Subcutaneous adipose tissue (tissue), 4 donors: ENCODE measurements around the gene KLHL1. TPM values are rescaled to one million over a fixed set of nuclear protein-coding genes. Genes with fewer than 3 reads are reported as not detected.

Experiments used
- small RNA-seq: library from RNA; depleted of rRNA; stranded (forward); fragments of <200 nt; gene quantifications from one replicate; pipeline ENCODE3, GENCODE V24; 2016
- total RNA-seq, 4 donors: library from RNA; depleted of rRNA; stranded (reverse); fragments of >200 nt; gene quantifications; one replicate each; pipeline ENCODE4 v1.1.0, GENCODE V29; 2016
- TF ChIP-seq, protein P1 (sequence below): fragments of 450-650 bp; IDR thresholded peaks from one replicate; pipeline ENCODE4 v1.5.1; 2016; ENCODE audit warnings: low read depth, mild to moderate bottlenecking, control low read depth, antibody characterized with exemption, moderate library complexity

Gene KLHL1
- total RNA-seq, 4 donors from 2014 or later, result not detected

DNA sequence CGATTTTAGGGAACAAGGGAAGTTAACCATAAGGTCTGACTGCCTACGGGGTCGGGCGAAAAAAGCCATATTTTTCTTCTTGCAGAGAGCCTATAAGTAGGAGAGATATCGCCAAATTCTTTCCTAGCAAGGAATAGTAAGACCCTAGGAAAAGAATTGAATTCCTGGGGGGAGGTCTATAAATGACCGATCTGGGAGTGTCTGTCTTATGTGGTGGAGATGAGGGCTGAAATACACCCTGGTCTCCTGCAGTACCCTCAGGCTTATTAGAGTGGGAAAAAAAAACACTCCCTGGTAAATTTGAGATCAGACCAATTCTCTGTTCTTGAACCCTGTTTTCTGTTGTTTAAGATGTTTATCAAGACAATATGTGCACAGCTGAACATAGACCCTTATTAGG is 448.1 kb downstream of the KLHL1 start:
- TF ChIP-seq, protein P1, sequence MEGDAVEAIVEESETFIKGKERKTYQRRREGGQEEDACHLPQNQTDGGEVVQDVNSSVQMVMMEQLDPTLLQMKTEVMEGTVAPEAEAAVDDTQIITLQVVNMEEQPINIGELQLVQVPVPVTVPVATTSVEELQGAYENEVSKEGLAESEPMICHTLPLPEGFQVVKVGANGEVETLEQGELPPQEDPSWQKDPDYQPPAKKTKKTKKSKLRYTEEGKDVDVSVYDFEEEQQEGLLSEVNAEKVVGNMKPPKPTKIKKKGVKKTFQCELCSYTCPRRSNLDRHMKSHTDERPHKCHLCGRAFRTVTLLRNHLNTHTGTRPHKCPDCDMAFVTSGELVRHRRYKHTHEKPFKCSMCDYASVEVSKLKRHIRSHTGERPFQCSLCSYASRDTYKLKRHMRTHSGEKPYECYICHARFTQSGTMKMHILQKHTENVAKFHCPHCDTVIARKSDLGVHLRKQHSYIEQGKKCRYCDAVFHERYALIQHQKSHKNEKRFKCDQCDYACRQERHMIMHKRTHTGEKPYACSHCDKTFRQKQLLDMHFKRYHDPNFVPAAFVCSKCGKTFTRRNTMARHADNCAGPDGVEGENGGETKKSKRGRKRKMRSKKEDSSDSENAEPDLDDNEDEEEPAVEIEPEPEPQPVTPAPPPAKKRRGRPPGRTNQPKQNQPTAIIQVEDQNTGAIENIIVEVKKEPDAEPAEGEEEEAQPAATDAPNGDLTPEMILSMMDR, result no peak

DNA sequence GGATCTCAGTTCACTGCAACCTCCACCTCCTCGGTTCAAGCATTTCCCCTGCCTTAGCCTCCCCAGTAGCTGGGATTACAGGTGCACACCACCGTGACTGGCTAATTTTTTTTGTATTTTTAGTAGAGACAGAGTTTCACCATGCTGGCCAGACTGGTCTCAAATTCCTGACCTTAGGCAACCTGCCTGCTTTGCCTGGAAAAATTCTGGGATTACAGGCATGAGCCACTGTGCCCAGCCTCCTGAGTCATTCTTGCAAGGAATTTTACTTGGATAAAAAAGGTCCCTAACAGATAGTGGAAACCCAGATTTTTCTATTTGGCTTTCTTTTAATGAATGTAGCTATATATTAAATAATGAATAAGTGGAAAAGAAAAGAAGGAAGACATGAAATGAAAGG is 450.6 kb downstream of the KLHL1 start:
- TF ChIP-seq, protein P1, result no peak

- TF ChIP-seq, protein P1, result no peak
These were observed 453.9 kb downstream of the KLHL1 start for GRCh38 chr13:69654392-69654791.

Small RNA genes lying within 50 kb of the gene (small RNA-seq; reads per million reads assigned to genes)
- not detected for gene RNY3P10

Other genes with a start within 250 kb of the KLHL1 start
- gene ATXN8OS, start 626 bp downstream of the KLHL1 start, total RNA-seq, result not detected